Activated CD8-positive, alpha-beta T cell treated with anti-CD3 and anti-CD28 coated beads for 36 hours (primary cell): ENCODE results near the gene NEURL4. TPM values are rescaled to one million over a fixed set of nuclear protein-coding genes. Genes with fewer than 3 reads are reported as not detected.
"Not testable (repeated sequence)": the region's sequence is repeated elsewhere in the genome, so short reads cannot be mapped to it uniquely, and the experiment has no call there.

Source experiments
- ATAC-seq: fragments of 200-7000 bp; cut with Tn5 transposase; one replicate; pipeline ENCODE4 v1.10.0; 2021; ENCODE audit warnings: mild to moderate bottlenecking, moderate library complexity
- CTCF ChIA-PET: fragments of 350-600 bp; sonication (Branson Sonifier 250); formaldehyde crosslinking; loops from one replicate; lab custom pipeline; 2021; ENCODE audit warnings: antibody characterized with exemption; lab: Charles Lee
- POLR2A ChIA-PET: fragments of 350-600 bp; sonication (Branson Sonifier 250); formaldehyde crosslinking; loops from one replicate; lab custom pipeline; 2021; ENCODE audit warnings: antibody characterized with exemption; lab: Charles Lee
- DNase-seq: peaks from one replicate; pipeline ENCODE4 v3.0.0-alpha.2; 2020
- H3K27ac Mint-ChIP-seq: one replicate; pipeline ENCODE4 v1.8.0; 2021; ENCODE audit warnings: mild to moderate bottlenecking, mixed read lengths
- H3K27me3 Mint-ChIP-seq: one replicate; pipeline ENCODE4 v1.8.0; 2021; ENCODE audit warnings: mixed read lengths
- H3K36me3 Mint-ChIP-seq: one replicate; pipeline ENCODE4 v1.8.0; 2021; ENCODE audit warnings: low read depth, mixed read lengths
- H3K4me1 Mint-ChIP-seq: one replicate; pipeline ENCODE4 v1.8.0; 2021; ENCODE audit warnings: low read depth, mixed read lengths
- H3K4me3 Mint-ChIP-seq: one replicate; pipeline ENCODE4 v1.8.0; 2021; ENCODE audit warnings: mild to moderate bottlenecking, moderate library complexity, mixed read lengths
- H3K9me3 Mint-ChIP-seq: one replicate; pipeline ENCODE4 v1.8.0; 2021; ENCODE audit warnings: mixed read lengths
- CTCF ChIP-seq: fragments of 200-600 bp; IDR thresholded peaks from one replicate; pipeline ENCODE4 v1.8.0; 2022; ENCODE audit warnings: antibody characterized with exemption, mild to moderate bottlenecking
- intact Hi-C: fragments of 100-400 bp; cut with micrococcal nuclease; formaldehyde crosslinking; loops from one replicate; pipeline ENCODE4 v1.10.0; 2022
- total RNA-seq, 2 experiments: library from RNA; stranded (reverse); gene quantifications; one replicate each; pipeline ENCODE4 v1.2.3, GENCODE V29; 2021

Gene NEURL4
- total RNA-seq, 2 experiments from 2014 or later, result 36.2 to 40.4 TPM

- H3K4me3 Mint-ChIP-seq, result peak within 1 kb of the TSS; percentile 89
- ChIA-PET POLR2A (interaction anchor here (0.6 to 7.8 kb wide), 16 partner anchors 7 to 350 kb away, joined by 3 to 87 read pairs (median 3); partner anchors contain the start of genes ACADVL, DLG4, DVL2 and GPS2), CTCF (interaction anchor here (0.9 to 6.3 kb wide), 13 partner anchors 8 to 351 kb away, joined by 3 to 60 read pairs (median 6); partner anchors contain the start of genes GPS2, SLC2A4, SOX15 and TMEM95)
- ATAC-seq (peak; percentile 94), DNase-seq (peak; percentile 93)
- H3K36me3 Mint-ChIP-seq, result peaks cover 29% of the 10 kb centered on the region
- H3K27ac Mint-ChIP-seq, result peak within 1 kb of the TSS; percentile 93
- intact Hi-C loops, result no loop called here
- no peaks in the 10 kb centered on the region for H3K9me3 Mint-ChIP-seq
- TF ChIP-seq CTCF, result no peak
- no peaks in the 10 kb centered on the region for H3K27me3 Mint-ChIP-seq
- H3K4me1 Mint-ChIP-seq, result peaks cover 47% of the 10 kb centered on the region
Measured at GRCh38 chr17:7336240-7337175, 7.4 kb upstream of the NEURL4 start, which contains the start of gene ACAP1. Gene ACAP1 (plus strand): TSS chr17:7336529. CDS start chr17:7336735, 206 bp downstream.

- intact Hi-C loops, H3K9me3 Mint-ChIP-seq, ATAC-seq, DNase-seq, H3K27me3 Mint-ChIP-seq: not testable (repeated sequence)
- H3K4me3 Mint-ChIP-seq, result peak overlapping the region; percentile 89
- peak overlapping the region; percentile 93 for H3K27ac Mint-ChIP-seq
- ChIA-PET POLR2A (interaction anchor here (0.9 to 7.8 kb wide), 14 partner anchors 8 to 351 kb away, joined by 3 to 87 read pairs (median 4); partner anchors contain the start of genes ACADVL, DLG4, GPS2 and KCTD11), CTCF (interaction anchor here (0.9 to 6.3 kb wide), 5 partner anchors 11 to 22 kb away, joined by 3 to 60 read pairs (median 21); partner anchors contain the start of gene TMEM95)
- H3K36me3 Mint-ChIP-seq, result peaks cover 27% of the 10 kb centered on the region
- H3K4me1 Mint-ChIP-seq, result peaks cover 47% of the 10 kb centered on the region
Measured at GRCh38 chr17:7335765-7336164, 6.6 kb upstream of the NEURL4 start.

GRCh38 chr17:7334938-7335538, 5.9 kb upstream of the NEURL4 start:
- H3K4me3 Mint-ChIP-seq, result peak overlapping the region; percentile 89
- no peaks in the 10 kb centered on the region for H3K27me3 Mint-ChIP-seq
- TF ChIP-seq CTCF, result no peak
- H3K4me1 Mint-ChIP-seq, result peaks cover 49% of the 10 kb centered on the region
- H3K36me3 Mint-ChIP-seq, result peaks cover 25% of the 10 kb centered on the region
- CTCF ChIA-PET, result interaction anchor here (1.2 to 6.3 kb wide), 5 partner anchors 11 to 39 kb away, joined by 3 to 60 read pairs (median 21); no protein-coding TSS in a partner anchor
- intact Hi-C loops, result no loop called here
- POLR2A ChIA-PET, result interaction anchor here (0.6 to 7.8 kb wide), 11 partner anchors 9 to 352 kb away, joined by 3 to 87 read pairs (median 3); partner anchors contain the start of genes ACADVL, DLG4, GPS2 and KCTD11
- DNase-seq (no peak), ATAC-seq (no peak)
- peak overlapping the region; percentile 93 for H3K27ac Mint-ChIP-seq
- no peaks in the 10 kb centered on the region for H3K9me3 Mint-ChIP-seq

- ATAC-seq, H3K9me3 Mint-ChIP-seq, intact Hi-C loops, H3K27me3 Mint-ChIP-seq: not testable (repeated sequence)
- H3K4me1 Mint-ChIP-seq, result peaks cover 51% of the 10 kb centered on the region
- peak overlapping the region; percentile 78 for H3K27ac Mint-ChIP-seq
- ChIA-PET POLR2A (interaction anchor here (1.1 kb wide), 1 partner anchor 23 kb away, joined by 3 read pairs; no protein-coding TSS in a partner anchor), CTCF (interaction anchor here (0.6 to 1.3 kb wide), 2 partner anchors 23 to 200 kb away, joined by 3 read pairs; no protein-coding TSS in a partner anchor)
- peak overlapping the region; percentile 48 for H3K4me3 Mint-ChIP-seq
- peak; percentile 74 for DNase-seq
- H3K36me3 Mint-ChIP-seq, result peaks cover 12% of the 10 kb centered on the region
Measured at GRCh38 chr17:7332600-7333069, 3.5 kb upstream of the NEURL4 start.

- no peak for ATAC-seq
- Mint-ChIP-seq H3K4me3 (peak overlapping the region; percentile 48), H3K27me3 (no peaks in the 10 kb centered on the region), H3K9me3 (no peaks in the 10 kb centered on the region), H3K4me1 (peaks cover 53% of the 10 kb centered on the region), H3K27ac (peak overlapping the region; percentile 78), H3K36me3 (peaks cover 7% of the 10 kb centered on the region)
- CTCF ChIA-PET, result no interaction called here
- no peak for DNase-seq
- no peak for TF ChIP-seq CTCF
- POLR2A ChIA-PET, result interaction anchor here (1.1 to 1.7 kb wide), 2 partner anchors 17 to 22 kb away, joined by 3 to 6 read pairs; no protein-coding TSS in a partner anchor
- intact Hi-C loops, result no loop called here
Measured at GRCh38 chr17:7332111-7332510, 3.0 kb upstream of the NEURL4 start.
